ENCODE data around the gene LRRC4C. TPM values are rescaled to one million over a fixed set of nuclear protein-coding genes. Genes with fewer than 3 reads are reported as not detected.
"Not testable (repeated sequence)": the region's sequence is repeated elsewhere in the genome, so short reads cannot be mapped to it uniquely, and the experiment has no call there.

LRRC4C gene
- total RNA-seq, 1 experiment from 2014 or later = 0.06 TPM

- Histone ChIP-seq H3K27ac (no peak overlapping the region), H3K27me3 (peaks cover 3% of the 10 kb centered on the region; the same call in 1 of the 2 replicates), H3K4me3 (no peak overlapping the region), H3K36me3 (no peaks in the 10 kb centered on the region), H3K4me1 (no peaks in the 10 kb centered on the region), H3K9me3 (replicated peaks) (no peaks in the 10 kb centered on the region)
- DNase-seq = no peak
Observed at GRCh38 chr11:40207416-40207815, 1252.0 kb downstream of the LRRC4C start.

GRCh38 chr11:40204228-40204627 lies 1255.2 kb downstream of the LRRC4C start:
- Histone ChIP-seq H3K27me3 (0 out of 2 replicates have a peak, but pooled peaks cover 3% of the 10 kb centered on the region), H3K4me3 (no peak overlapping the region), H3K36me3 (no peaks in the 10 kb centered on the region), H3K27ac (no peak overlapping the region), H3K9me3 (replicated peaks) (no peaks in the 10 kb centered on the region), H3K4me1 (no peaks in the 10 kb centered on the region)
- DNase-seq = no peak

DNA sequence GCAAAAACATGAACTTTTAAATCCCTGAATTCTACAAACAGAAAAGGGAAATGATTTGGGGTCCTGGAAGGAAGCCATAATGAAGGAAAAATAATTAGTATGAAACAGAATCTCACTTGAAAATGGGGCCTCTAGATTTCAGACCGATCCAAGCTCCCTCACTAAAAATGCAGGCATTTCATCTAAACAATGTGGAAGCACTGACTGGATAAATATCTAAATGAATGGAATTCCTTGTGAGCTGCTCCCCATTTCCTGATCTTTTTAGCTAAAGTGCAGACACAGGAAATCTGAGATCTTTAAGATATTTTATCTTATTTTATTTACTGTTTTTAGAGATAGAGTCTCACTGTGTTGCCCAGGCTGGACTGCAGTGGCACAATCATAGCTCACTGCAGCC lies 1255.8 kb downstream of the LRRC4C start:
- Histone ChIP-seq H3K4me1 (no peaks in the 10 kb centered on the region), H3K27me3 (0 out of 2 replicates have a peak, but pooled peaks cover 3% of the 10 kb centered on the region), H3K4me3 (no peak overlapping the region), H3K27ac (no peak overlapping the region), H3K36me3 (no peaks in the 10 kb centered on the region), H3K9me3 (replicated peaks) (no peaks in the 10 kb centered on the region)
- DNase-seq = no peak

DNA sequence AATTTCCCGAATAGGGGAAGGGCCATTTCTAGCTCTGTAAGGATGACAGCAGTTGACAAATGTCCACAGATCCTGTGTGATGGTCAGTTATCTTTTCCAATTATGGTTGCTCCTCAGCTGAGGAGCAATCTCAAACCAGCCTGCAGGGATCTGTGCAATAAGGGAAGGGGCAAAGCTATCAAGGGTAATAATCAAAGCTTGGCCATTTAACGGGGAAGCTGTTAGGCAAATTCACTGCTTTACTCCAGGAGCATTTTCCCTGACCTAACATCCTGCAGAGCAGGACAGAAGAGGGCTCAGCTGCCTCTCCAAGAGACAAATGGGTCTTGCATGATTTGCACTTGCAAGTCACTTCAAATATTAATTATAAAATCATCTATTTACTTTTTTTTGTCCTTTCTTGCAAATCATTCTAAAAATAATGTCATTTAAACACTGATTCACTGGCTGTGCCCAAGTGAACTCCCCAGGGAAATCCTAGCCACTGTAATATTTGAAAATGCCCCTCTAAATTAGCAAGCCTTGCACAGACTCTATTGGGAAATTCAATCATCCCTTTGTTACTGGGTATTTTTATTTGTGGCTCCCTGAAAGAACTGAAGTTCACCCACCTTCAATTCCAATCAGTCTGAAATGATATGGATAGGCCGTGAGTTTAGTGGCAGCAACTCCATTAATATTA lies 1256.7 kb downstream of the LRRC4C start:
- H3K27ac ChIP-seq = no peak overlapping the region
- H3K36me3 ChIP-seq = no peaks in the 10 kb centered on the region
- no peaks in the 10 kb centered on the region for H3K9me3 ChIP-seq (replicated peaks)
- no peak for DNase-seq
- H3K4me3 ChIP-seq = no peak overlapping the region
- no peaks in the 10 kb centered on the region for H3K27me3 ChIP-seq
- no peaks in the 10 kb centered on the region for H3K4me1 ChIP-seq

DNA sequence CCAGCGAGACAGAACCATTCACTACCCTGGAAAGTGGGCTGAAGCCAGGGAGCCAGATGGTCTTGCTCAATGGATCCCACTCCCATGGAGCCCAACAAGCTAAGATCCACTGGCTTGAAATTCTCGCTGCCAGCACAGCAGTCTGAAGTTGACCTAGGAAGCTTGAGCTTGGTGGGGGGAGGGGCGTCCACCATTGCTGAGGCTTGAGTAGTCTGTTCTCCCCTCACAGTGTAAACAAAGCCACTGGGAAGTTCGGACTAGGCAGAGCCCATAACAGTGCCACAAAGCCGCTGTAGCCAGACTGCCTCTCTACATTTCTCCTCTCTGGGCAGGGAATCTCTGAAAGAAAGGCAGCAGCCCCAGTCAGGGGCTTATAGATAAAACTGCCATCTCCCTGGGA lies 1266.9 kb downstream of the LRRC4C start:
- not testable (repeated sequence) for H3K4me3 ChIP-seq; H3K9me3 ChIP-seq (replicated peaks); H3K27ac ChIP-seq; H3K36me3 ChIP-seq; H3K27me3 ChIP-seq; DNase-seq; H3K4me1 ChIP-seq

DNA sequence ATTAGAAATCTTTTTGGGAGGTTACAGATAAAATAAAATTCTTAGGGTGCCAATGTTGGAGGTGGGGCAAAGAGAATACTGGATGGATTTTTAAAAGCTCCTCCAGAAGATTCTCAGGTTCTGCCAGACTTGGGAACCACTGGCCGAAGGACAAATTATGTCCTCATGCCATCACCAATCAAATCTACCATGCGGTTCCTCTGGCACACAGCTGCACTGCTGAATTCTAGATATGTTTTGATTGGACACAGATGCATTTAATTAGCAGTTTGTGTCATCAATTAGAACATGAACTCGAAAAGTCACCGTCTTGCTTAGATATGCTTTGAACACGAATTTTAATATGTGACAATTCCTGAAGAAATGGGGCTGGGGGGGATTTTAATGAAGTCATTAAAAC lies 1269.2 kb downstream of the LRRC4C start:
- Histone ChIP-seq H3K27me3 (0 out of 2 replicates have a peak, but pooled peaks cover 5% of the 10 kb centered on the region), H3K36me3 (no peaks in the 10 kb centered on the region), H3K4me1 (no peaks in the 10 kb centered on the region), H3K27ac (no peak overlapping the region), H3K9me3 (replicated peaks) (no peaks in the 10 kb centered on the region), H3K4me3 (no peak overlapping the region)
- no peak for DNase-seq

GRCh38 chr11:40188848-40189247 lies 1270.6 kb downstream of the LRRC4C start:
- Histone ChIP-seq H3K9me3 (replicated peaks) (no peaks in the 10 kb centered on the region), H3K27me3 (0 out of 2 replicates have a peak, but pooled peaks cover 5% of the 10 kb centered on the region), H3K36me3 (no peaks in the 10 kb centered on the region), H3K27ac (no peak overlapping the region), H3K4me1 (no peaks in the 10 kb centered on the region), H3K4me3 (no peak overlapping the region)
- no peak for DNase-seq

DNA sequence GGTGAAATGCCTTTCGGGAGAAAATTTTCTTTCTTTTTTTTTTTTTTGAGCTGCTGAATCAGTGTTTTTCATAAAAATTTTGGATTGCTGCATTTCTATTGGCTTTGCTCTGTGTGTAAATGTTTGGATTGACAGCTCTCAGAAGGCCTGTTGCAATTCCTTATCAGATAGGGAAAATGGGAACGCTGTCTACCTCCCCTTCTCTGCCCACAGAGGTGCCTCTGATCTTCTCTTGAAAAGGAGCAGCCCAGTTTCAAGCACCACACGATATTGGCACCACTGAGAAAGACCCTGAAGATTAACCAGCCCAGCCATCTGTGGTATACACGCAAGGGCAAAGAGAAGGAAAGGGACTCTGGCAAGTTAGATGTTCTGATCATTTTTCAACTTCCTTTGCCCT lies 1272.2 kb downstream of the LRRC4C start:
- no peak for DNase-seq
- Histone ChIP-seq H3K27ac (no peak overlapping the region), H3K36me3 (no peaks in the 10 kb centered on the region), H3K9me3 (replicated peaks) (no peaks in the 10 kb centered on the region), H3K27me3 (0 out of 2 replicates have a peak, but pooled peaks cover 5% of the 10 kb centered on the region), H3K4me1 (no peaks in the 10 kb centered on the region), H3K4me3 (no peak overlapping the region)

- Histone ChIP-seq H3K27ac (no peak overlapping the region), H3K36me3 (no peaks in the 10 kb centered on the region), H3K4me1 (no peaks in the 10 kb centered on the region), H3K27me3 (0 out of 2 replicates have a peak, but pooled peaks cover 5% of the 10 kb centered on the region), H3K9me3 (replicated peaks) (no peaks in the 10 kb centered on the region), H3K4me3 (no peak overlapping the region)
- no peak for DNase-seq
Observed at GRCh38 chr11:40186437-40187263, 1272.8 kb downstream of the LRRC4C start.

GRCh38 chr11:40185793-40186192 lies 1273.7 kb downstream of the LRRC4C start:
- no peaks in the 10 kb centered on the region for H3K36me3 ChIP-seq
- no peaks in the 10 kb centered on the region for H3K4me1 ChIP-seq
- no peak overlapping the region for H3K4me3 ChIP-seq
- H3K9me3 ChIP-seq (replicated peaks) = no peaks in the 10 kb centered on the region
- no peak for DNase-seq
- no peak overlapping the region for H3K27ac ChIP-seq
- H3K27me3 ChIP-seq = 0 out of 2 replicates have a peak, but pooled peaks cover 5% of the 10 kb centered on the region

- no peaks in the 10 kb centered on the region for H3K36me3 ChIP-seq
- no peaks in the 10 kb centered on the region for H3K4me1 ChIP-seq
- no peaks in the 10 kb centered on the region for H3K27me3 ChIP-seq
- no peaks in the 10 kb centered on the region for H3K9me3 ChIP-seq (replicated peaks)
- no peak for DNase-seq
- no peak overlapping the region for H3K4me3 ChIP-seq
- no peak overlapping the region for H3K27ac ChIP-seq
Observed at GRCh38 chr11:40183073-40184064, 1276.1 kb downstream of the LRRC4C start.

GRCh38 chr11:40179541-40179940 lies 1279.9 kb downstream of the LRRC4C start:
- no peaks in the 10 kb centered on the region for H3K27me3 ChIP-seq
- no peaks in the 10 kb centered on the region for H3K36me3 ChIP-seq
- H3K4me1 ChIP-seq = no peaks in the 10 kb centered on the region
- H3K4me3 ChIP-seq = no peak overlapping the region
- no peak for DNase-seq
- H3K9me3 ChIP-seq (replicated peaks) = no peaks in the 10 kb centered on the region
- H3K27ac ChIP-seq = no peak overlapping the region

GRCh38 chr11:40178470-40178869 lies 1281.0 kb downstream of the LRRC4C start:
- Histone ChIP-seq H3K27me3 (no peaks in the 10 kb centered on the region), H3K4me1 (no peaks in the 10 kb centered on the region), H3K36me3 (no peaks in the 10 kb centered on the region), H3K27ac (no peak overlapping the region), H3K4me3 (no peak overlapping the region), H3K9me3 (replicated peaks) (no peaks in the 10 kb centered on the region)
- DNase-seq = no peak

GRCh38 chr11:40175980-40176379 lies 1283.5 kb downstream of the LRRC4C start:
- Histone ChIP-seq H3K27me3 (no peaks in the 10 kb centered on the region), H3K4me3 (no peak overlapping the region), H3K4me1 (no peaks in the 10 kb centered on the region), H3K27ac (no peak overlapping the region), H3K36me3 (no peaks in the 10 kb centered on the region), H3K9me3 (replicated peaks) (no peaks in the 10 kb centered on the region)
- no peak for DNase-seq
